ENCODE data around the gene DGCR8.

DGCR8 gene

GRCh38 chr22:20152464-20152890 lies 72.4 kb downstream of the DGCR8 start:
- Histone ChIP-seq H3K36me3 (no peaks in the 10 kb centered on the region), H3K27me3 (no peaks in the 10 kb centered on the region), H3K4me1 (peaks cover 34 to 98% (median 95%) of the 10 kb centered on the region in 10 experiments), H3K9me3 (replicated peaks in 1 of 11) (no peaks in the 10 kb centered on the region), H3K9ac (peak overlapping the region in 1 of 11 experiments; percentile 25; a peak in 1 of 22 replicates), H4K20me1 (peaks cover 0 to 27% (median 0%) of the 10 kb centered on the region in 11 experiments; a peak in 7 of 22 replicates), H3K4me2 (peak overlapping the region in 7 of 11 experiments; percentile 4 to 92 (median 30); a peak in 8 of 22 replicates), H3K27ac (peak overlapping the region in 4 of 11 experiments; percentile 7 to 79 (median 37); a peak in 3 of 22 replicates), H3K4me3 (no peak overlapping the region)
- TF ChIP-seq Cebpa-rat (IDR thresholded peaks at IDR 0.05): no peak

- peaks cover 39 to 98% (median 95%) of the 10 kb centered on the region in 10 experiments for H3K4me1 ChIP-seq
- peak overlapping the region; percentile 79 to 97 (median 91); a peak in 21 of 22 replicates for H3K4me2 ChIP-seq
- H3K4me3 ChIP-seq: peak overlapping the region in 1 of 10 experiments; percentile 64; a peak in 2 of 20 replicates
- H3K27me3 ChIP-seq: peaks cover 0 to 11% (median 0%) of the 10 kb centered on the region in 11 experiments; a peak in 2 of 22 replicates
- no peak for TF ChIP-seq Cebpa-rat (IDR thresholded peaks at IDR 0.05)
- no peaks in the 10 kb centered on the region for H3K36me3 ChIP-seq
- peaks cover 0 to 29% (median 0%) of the 10 kb centered on the region in 11 experiments; a peak in 3 of 22 replicates for H4K20me1 ChIP-seq
- peak overlapping the region in 7 of 11 experiments; percentile 13 to 76 (median 70); a peak in 6 of 22 replicates for H3K9ac ChIP-seq
- H3K9me3 ChIP-seq (replicated peaks in 1 of 11): no peaks in the 10 kb centered on the region
- H3K27ac ChIP-seq: peak overlapping the region in 6 of 11 experiments; percentile 4 to 80 (median 66); a peak in 11 of 22 replicates
Measured at GRCh38 chr22:20153945-20154344, 73.9 kb downstream of the DGCR8 start.

GRCh38 chr22:20154602-20155187 lies 74.7 kb downstream of the DGCR8 start:
- no peaks in the 10 kb centered on the region for H3K9me3 ChIP-seq (replicated peaks in 1 of 11)
- peaks cover 0 to 34% (median 0%) of the 10 kb centered on the region in 11 experiments; a peak in 3 of 22 replicates for H4K20me1 ChIP-seq
- peaks cover 0 to 19% (median 0%) of the 10 kb centered on the region in 11 experiments; a peak in 4 of 22 replicates for H3K27me3 ChIP-seq
- peak overlapping the region; percentile 79 to 97 (median 91) for H3K4me2 ChIP-seq
- peaks cover 40 to 98% (median 95%) of the 10 kb centered on the region in 10 experiments for H3K4me1 ChIP-seq
- no peaks in the 10 kb centered on the region for H3K36me3 ChIP-seq
- peak overlapping the region in 9 of 11 experiments; percentile 57 to 80 (median 63); a peak in 18 of 22 replicates for H3K27ac ChIP-seq
- peak overlapping the region; percentile 50 to 71 (median 62) for H3K4me3 ChIP-seq
- TF ChIP-seq Cebpa-rat (IDR thresholded peaks at IDR 0.05): no peak
- peak overlapping the region; percentile 54 to 76 (median 62) for H3K9ac ChIP-seq

GRCh38 chr22:20155330-20156041 lies 75.4 kb downstream of the DGCR8 start:
- Histone ChIP-seq H3K27me3 (peaks cover 0 to 26% (median 0%) of the 10 kb centered on the region in 11 experiments; a peak in 4 of 22 replicates), H3K4me2 (peak overlapping the region; percentile 79 to 97 (median 91)), H3K36me3 (no peaks in the 10 kb centered on the region), H4K20me1 (peaks cover 0 to 34% (median 0%) of the 10 kb centered on the region in 11 experiments; a peak in 3 of 22 replicates), H3K9ac (peak overlapping the region; percentile 54 to 76 (median 62)), H3K27ac (peak overlapping the region in 9 of 11 experiments; percentile 57 to 80 (median 67); a peak in 17 of 22 replicates), H3K9me3 (replicated peaks in 1 of 11) (no peaks in the 10 kb centered on the region), H3K4me3 (peak overlapping the region; percentile 50 to 71 (median 62)), H3K4me1 (peaks cover 37 to 100% (median 97%) of the 10 kb centered on the region in 10 experiments)
- TF ChIP-seq Cebpa-rat (IDR thresholded peaks at IDR 0.05): no peak

- Histone ChIP-seq H3K27ac (peak overlapping the region in 8 of 11 experiments; percentile 49 to 80 (median 68); a peak in 13 of 22 replicates), H3K9ac (peak overlapping the region in 9 of 11 experiments; percentile 54 to 76 (median 67); a peak in 16 of 22 replicates), H3K4me2 (peak overlapping the region; percentile 79 to 97 (median 91); a peak in 20 of 22 replicates), H4K20me1 (peaks cover 0 to 34% (median 0%) of the 10 kb centered on the region in 11 experiments; a peak in 3 of 22 replicates), H3K4me3 (peak overlapping the region in 5 of 10 experiments; percentile 54 to 63 (median 61); a peak in 10 of 20 replicates), H3K4me1 (peaks cover 37 to 100% (median 99%) of the 10 kb centered on the region in 10 experiments), H3K36me3 (no peaks in the 10 kb centered on the region), H3K27me3 (peaks cover 0 to 28% (median 0%) of the 10 kb centered on the region in 11 experiments; a peak in 4 of 22 replicates), H3K9me3 (replicated peaks in 1 of 11) (no peaks in the 10 kb centered on the region)
- no peak for TF ChIP-seq Cebpa-rat (IDR thresholded peaks at IDR 0.05)
Measured at GRCh38 chr22:20156042-20156389, 76.0 kb downstream of the DGCR8 start.

- no peaks in the 10 kb centered on the region for H3K36me3 ChIP-seq
- no peaks in the 10 kb centered on the region for H3K9me3 ChIP-seq (replicated peaks in 1 of 11)
- peak overlapping the region; percentile 39 to 97 (median 90) for H3K4me2 ChIP-seq
- peaks cover 0 to 28% (median 0%) of the 10 kb centered on the region in 11 experiments; a peak in 4 of 22 replicates for H3K27me3 ChIP-seq
- H3K27ac ChIP-seq: peak overlapping the region in 6 of 11 experiments; percentile 64 to 80 (median 71); a peak in 9 of 22 replicates
- H4K20me1 ChIP-seq: peaks cover 0 to 34% (median 0%) of the 10 kb centered on the region in 11 experiments; a peak in 3 of 22 replicates
- TF ChIP-seq Cebpa-rat (IDR thresholded peaks at IDR 0.05): no peak
- peaks cover 37 to 100% (median 99%) of the 10 kb centered on the region in 10 experiments for H3K4me1 ChIP-seq
- H3K4me3 ChIP-seq: peak overlapping the region in 3 of 10 experiments; percentile 42 to 61 (median 54); a peak in 5 of 20 replicates
- peak overlapping the region in 8 of 11 experiments; percentile 15 to 76 (median 64); a peak in 12 of 22 replicates for H3K9ac ChIP-seq
Measured at GRCh38 chr22:20156611-20157429, 76.8 kb downstream of the DGCR8 start.

- peaks cover 0 to 34% (median 0%) of the 10 kb centered on the region in 11 experiments; a peak in 3 of 22 replicates for H4K20me1 ChIP-seq
- H3K9ac ChIP-seq: peak overlapping the region in 8 of 11 experiments; percentile 15 to 76 (median 60); a peak in 11 of 22 replicates
- peak overlapping the region; percentile 39 to 97 (median 90) for H3K4me2 ChIP-seq
- peak overlapping the region in 7 of 11 experiments; percentile 31 to 75 (median 66); a peak in 13 of 22 replicates for H3K27ac ChIP-seq
- H3K36me3 ChIP-seq: no peaks in the 10 kb centered on the region
- no peak for TF ChIP-seq Cebpa-rat (IDR thresholded peaks at IDR 0.05)
- peaks cover 37 to 95% (median 93%) of the 10 kb centered on the region in 10 experiments for H3K4me1 ChIP-seq
- H3K4me3 ChIP-seq: peak overlapping the region in 2 of 10 experiments; percentile 54 to 55; a peak in 4 of 20 replicates
- H3K27me3 ChIP-seq: peaks cover 0 to 28% (median 0%) of the 10 kb centered on the region in 11 experiments; a peak in 4 of 22 replicates
- no peaks in the 10 kb centered on the region for H3K9me3 ChIP-seq (replicated peaks in 1 of 11)
Measured at GRCh38 chr22:20157430-20158183, 77.6 kb downstream of the DGCR8 start.
